ENCODE measurements around the gene SAT2.
"Not testable (repeated sequence)": the region's sequence is repeated elsewhere in the genome, so short reads cannot be mapped to it uniquely, and the experiment has no call there.

The SAT2 gene

DNA sequence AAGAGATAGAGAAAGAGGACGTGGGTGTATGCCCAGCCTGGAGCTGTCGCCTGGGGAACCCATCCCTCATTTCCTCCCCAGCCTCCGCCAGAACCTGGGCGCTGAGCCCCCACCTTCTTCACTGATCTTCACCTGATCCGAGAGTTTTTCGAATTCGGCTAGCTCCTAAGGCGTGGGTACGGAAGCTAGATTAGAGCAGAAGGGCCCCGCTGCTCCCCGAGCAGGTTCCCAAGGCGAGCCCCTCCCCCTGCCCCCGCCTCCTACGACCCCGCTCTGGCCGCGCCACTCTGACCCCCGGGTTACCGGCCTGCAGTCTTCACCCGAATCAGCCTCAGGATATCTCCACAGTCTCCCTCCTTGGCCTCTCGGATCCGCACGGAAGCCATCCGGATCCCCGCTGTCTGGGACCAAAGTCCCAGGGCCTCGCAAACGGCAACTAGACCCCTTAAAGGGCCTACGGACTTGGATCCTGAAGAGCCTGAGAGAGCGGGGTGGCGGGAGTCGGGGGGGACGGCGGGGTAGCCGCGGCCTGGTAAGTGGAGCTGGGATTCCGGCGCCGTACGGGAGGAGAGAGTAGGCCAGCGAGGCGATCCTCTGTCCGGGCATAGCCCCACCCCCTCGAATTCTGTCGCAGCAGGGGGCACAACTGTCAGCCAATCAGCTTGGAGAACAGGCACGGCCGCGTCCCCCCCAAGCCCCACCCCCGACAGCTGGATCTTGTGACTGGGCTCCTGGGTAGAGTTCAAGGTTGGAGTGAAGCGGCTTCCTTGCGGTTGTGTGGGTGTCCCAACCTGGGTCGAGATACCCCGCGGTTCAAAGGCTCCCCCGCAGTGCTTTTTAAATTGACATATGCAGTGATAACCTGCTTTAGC, at the start of gene SAT2:
TSS of gene SAT2 (minus strand) at position 572 of the 872 bp plus-strand sequence. CDS start at position 386, 186 bp downstream.
- DNase-seq, result peak; percentile 89

DNA sequence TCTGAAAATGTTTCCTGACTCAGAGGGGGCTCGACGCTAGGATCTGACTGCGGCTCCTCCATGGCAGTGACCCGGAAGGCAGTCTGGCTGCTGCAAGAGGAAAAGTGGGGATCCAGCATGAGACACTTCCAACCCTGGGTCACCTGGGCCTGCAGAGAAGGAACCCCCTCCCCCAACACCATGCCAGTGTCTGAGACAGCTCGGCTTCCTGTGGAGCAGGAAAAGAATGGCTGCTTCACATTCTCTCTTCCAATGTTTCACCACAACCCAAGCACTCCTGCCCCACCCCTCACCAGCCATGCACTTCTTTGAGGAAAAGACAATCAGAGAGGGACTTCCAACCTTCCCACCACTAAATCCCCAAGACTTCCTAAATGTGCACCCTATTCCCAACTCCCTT, 48.9 kb upstream of the SAT2 start:
- no peak for DNase-seq

DNA sequence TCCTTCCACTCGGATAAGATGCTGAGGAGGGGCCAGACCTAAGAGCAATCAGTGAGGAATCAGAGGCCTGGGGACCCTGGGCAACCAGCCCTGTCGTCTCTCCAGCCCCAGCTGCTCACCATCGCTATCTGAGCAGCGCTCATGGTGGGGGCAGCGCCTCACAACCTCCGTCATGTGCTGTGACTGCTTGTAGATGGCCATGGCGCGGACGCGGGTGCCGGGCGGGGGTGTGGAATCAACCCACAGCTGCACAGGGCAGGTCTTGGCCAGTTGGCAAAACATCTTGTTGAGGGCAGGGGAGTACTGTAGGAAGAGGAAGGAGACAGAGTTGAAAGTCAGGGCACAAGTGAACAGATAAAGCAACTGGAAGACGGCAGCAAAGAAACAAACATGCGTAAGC, 47.3 kb upstream of the SAT2 start:
- DNase-seq, result no peak

DNA sequence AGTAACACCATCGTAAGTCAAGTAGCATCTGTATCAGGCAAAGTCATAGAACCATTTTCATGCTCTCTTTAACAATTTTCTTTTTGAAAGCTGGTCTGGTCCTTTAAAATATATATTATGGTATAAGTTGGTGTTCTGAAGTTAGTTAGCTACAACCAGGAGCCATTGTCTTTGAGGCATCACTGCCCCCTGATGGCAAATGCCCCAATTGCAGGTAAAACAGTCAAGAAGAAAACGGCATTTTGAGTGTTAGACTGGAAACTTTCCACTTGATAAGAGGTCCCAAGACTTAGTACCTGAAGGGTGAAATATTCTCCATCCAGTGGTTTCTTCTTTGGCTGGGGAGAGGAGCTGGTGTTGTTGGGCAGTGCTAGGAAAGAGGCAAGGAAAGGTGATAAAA, 45.6 kb upstream of the SAT2 start:
- DNase-seq, result no peak

DNA sequence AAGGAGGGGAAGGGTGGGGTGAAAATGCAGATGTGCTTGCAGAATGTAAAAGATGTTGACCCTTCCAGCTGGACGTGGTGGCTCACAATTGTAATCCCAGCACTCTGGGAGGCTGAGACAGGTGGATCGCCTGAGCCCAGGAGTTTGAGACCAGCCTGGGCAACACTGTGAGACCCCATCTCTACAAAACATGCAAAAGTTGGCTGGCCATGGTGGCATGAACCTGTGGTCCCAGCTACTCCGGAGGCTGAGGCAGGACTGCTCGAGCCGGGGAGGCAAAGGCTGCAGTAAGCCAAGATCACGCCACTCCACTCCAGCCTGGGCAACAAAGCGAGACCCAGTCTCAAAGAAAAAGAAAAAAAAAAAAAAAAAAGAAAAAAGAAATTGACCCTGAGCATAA, 40.9 kb upstream of the SAT2 start:
- no peak for DNase-seq

DNA sequence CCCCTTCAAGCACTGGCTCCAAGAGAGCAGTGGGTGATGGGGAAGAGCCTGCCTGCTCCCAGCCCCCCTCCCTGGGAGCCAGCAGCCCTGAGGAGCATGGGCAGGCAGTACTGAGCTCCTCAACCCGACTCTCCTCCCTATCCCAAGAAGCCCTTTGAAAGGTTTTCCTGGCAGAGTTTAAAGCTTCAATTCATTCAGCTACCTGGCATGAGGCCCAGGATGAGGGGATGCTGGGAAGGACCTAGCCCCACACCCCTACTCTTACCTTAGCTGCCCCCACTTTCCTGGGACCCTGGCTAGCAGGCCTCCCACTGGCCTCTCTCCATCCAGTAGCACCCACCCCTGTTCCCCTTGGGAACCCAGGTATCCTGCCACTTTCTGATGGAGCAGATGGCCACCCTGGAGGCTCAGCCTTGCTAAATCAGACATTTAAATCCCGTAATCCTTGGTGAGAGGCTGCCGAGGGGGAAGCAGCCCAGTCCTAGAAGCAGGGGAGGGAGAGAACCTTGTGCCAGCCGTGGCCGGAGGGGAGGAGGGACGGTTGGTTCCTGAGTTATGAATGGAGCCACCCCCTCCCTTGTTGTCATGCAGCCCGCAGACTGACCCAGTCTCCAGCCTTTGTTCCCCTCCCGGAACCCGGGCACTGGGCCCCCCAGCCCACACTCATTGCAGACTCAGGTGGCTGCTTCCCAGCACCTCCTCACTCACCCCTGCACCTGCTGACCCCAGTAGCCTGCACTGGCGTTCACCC, 40.2 kb upstream of the SAT2 start:
- DNase-seq, result no peak

DNA sequence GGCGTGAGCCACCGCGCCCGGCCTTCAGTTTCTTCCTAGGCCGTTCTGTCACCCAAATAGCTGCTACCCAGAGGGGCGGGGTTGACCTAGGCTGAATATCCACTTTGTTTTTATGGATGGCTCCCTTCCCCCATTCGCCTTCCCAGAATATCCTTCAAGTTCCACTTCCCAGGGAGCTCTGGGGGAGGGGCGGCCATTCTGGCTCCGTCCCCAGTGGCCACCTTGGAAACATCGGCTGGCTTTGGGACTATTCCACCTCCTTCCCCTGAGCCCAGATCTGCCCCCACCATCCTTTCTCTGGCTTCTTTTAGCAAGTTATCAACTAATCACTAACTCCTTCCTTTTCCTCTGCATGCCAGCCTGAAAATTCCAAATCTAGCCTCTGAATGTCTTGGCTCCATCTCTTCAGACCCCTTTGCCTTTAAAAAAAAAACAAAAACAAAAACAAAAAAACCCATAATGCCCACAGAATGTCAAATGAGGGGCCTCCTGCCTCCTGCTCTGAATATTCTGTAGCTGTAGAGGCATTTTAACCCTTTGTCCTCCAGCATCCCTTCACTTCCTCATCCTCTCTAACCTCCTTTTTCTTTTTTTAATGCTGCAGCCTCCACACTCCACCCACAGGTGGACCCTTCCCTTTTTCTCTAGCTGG, 29.5 kb upstream of the SAT2 start:
- no peak for DNase-seq

DNA sequence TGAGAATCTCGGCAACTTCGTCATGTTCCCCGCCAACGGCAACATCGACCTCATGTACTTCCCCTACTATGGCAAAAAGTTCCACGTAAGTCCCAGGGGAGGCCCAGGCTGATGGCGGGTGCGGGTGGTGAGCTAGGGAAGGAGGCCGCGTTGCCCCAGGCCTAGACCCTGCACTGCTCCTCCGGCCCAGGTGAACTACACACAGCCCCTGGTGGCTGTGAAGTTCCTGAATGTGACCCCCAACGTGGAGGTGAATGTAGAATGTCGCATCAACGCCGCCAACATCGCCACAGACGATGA, 27.9 kb upstream of the SAT2 start:
- DNase-seq, result no peak

DNA sequence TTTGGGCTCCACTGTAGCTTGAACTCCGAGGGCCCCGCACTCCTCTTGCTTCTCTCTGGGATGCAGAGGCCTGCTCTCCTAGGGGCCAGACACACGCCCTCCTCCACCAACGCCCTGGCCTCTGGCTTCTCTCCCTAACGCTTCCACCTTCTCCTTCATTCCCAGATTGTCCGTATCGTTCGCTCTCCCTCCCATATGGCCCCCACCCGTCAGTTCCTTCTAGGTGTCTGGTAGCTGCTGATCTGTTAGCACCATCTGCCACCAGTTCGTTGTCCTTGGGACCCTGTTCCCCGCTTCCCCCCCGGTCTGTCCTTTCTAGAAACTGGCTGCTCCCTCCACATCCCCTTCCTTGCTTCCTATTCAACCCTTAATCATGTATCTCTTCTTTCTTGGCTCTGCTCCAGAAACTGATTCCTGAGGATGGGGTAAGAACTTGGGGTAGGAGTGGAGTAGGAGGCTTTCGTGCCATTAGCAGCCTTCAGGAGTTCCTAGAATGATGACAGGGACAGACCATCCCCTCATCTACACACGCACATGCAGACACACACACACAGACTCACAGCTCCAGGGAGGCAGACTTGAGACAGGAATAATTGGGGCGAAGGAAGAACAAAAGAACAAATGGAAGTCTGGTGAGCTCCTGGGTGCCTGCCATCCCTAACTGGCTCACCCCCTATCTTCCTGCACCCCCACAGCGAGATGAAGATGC, 27.4 kb upstream of the SAT2 start:
- no peak for DNase-seq

DNA sequence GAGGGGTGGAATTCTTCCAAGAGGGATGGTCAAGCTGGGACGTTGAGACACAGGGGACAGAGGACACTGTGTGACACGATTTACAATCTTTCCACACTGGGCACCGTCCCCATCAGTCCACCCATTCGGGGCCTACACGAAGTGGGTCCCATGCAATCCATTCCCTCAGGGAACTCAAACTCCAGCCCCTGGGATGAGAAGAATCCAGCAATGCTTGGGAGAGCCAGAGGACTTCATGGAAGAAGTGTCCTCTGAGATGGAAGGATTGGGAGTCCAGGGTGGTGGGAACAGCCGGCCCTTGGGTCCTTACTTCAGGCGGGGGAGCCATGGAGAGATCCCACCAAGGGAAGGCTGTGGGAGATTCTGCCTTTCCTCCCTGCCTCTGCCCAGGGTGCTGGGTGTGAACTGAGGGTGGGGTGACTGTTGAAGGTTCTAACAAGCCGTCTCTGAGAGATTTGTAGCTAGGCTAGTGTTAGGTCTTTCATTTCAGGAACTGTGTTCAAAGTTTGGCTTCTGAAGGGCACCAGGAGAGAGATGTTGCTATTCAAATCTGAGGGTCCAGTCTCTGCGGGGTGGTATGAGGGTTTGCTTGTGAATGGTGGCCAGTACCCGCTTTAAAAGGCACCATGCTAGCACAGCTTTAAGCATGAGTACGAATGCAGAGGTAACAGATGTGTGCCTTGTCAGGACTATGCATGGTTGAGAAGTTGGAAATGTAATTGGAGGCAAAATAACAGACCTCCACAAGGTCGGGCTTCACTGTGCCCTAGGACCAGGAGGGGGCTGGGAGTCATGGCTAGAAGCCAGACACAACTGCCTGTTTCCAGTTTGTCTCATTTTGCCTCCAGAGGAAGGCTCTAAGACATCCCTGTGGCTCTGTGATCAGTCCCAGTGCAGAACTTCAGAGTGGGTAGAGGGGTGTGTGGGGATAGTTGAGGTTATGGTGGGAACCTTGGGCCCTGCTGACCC, 25.1 kb upstream of the SAT2 start:
- no peak for DNase-seq

DNA sequence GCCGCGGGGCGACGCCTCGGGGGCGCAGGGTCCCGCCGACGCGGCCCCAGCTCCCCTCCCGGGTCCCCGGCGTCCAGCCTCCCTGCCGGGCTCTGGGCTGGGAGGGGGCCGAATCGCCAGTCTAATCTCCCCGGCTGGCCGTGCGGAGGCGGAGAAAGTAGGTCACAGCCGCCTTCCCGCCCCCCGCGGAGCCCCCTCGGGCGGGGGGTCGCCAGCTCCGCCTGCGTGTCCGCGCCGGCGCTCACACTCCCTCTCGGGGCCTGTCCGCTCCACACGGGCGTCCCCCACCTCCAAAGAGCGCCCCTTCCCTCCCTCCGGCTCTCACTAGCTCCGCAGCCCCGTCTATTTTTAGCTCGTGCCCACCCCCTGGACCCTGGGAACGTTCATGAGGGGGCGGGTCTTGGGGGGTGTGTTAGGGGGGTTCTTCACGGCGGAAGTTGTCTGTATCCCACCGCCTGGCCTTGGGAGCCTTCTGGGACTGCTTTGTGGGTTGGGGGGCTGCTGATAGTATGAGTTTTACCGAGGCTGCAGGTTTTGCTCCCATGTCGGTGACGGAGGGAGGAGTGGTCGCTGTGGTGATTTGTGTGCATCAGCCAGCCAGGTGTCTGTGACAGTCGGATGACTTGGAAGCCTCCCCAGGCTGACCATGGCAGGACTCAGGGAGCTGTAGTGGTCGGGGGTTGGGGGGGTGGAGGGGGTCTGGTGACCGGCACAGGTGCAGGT, 24.2 kb upstream of the SAT2 start:
- DNase-seq, result peak; percentile 17

DNA sequence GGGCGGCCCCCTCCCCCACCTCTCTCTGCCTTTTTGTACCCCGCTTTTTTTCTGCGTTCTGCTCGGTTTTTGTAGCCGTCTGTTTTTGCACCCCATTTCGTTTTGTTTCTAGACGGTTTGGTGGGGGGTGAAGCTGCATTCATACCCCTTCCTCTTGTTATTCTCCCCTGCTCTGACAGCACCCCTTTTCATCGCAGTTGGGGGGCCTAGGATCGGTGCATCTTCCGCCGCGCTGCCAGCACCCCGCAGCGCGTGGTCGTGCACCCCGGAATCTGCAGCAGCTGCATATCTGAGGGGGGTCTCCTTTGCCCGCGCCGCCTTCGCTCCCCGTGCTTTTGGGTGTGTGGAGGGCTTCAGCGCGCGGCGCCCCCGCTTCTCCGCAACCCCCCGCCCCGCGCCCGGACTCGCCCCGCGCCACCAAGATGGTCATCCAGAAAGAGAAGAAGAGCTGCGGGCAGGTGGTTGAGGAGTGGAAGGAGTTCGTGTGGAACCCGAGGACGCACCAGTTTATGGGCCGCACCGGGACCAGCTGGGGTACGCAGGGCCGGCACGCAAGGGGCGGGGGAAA, 23.6 kb upstream of the SAT2 start:
- no peak for DNase-seq

DNA sequence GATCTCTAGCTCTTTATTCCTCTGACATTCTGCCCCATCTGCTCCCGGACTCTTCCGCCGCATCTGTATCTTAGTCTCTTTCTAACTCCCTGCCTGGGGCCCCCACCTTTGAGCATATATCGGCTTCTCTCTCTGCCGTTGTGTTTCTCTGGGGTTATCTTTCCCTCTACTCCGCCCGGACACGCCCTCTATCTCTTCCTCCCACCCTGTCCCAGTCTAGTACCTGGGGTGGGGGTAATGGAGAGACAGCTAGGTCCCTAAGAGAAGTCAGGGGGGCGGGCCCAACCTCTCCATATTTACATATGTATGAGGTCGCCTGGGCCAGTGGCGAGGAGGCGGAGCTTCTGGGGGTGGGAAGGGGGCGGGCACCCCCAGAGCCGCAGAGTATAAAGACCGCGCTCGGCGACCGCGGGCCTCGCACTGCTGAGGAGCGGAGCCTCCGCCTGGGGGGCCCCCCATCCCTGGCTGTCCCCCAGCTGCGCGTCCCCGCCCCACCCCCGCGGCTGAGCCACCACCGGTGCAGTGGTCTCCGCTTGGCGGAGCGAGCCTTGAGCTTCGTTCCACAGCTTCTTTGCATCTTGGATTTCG, 23.0 kb upstream of the SAT2 start, which contains the start of gene ATP1B2:
TSS of gene ATP1B2 (plus strand) at position 418 of the 588 bp plus-strand sequence. CDS start 593 bp downstream, outside the sequence.
- DNase-seq, result peak; percentile 66

DNA sequence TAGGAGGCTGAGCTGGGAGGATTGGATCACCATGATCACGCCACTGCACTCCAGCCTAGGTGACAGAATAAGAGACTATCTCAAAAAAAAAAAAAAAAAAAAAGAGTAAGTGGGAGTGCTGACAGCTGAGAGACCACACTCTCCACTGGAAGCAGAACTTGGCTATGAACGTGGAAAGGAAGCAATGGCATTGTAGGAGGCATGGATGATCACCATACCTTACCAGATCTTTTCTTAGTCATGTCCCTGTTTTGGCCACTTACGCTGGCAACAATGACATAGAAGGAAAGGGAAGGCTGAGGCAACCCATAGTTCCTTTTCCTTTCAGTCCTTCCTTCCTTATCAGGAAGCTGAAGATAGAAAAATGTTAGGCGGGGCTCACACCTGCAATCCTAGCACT, 19.4 kb upstream of the SAT2 start:
- no peak for DNase-seq

DNA sequence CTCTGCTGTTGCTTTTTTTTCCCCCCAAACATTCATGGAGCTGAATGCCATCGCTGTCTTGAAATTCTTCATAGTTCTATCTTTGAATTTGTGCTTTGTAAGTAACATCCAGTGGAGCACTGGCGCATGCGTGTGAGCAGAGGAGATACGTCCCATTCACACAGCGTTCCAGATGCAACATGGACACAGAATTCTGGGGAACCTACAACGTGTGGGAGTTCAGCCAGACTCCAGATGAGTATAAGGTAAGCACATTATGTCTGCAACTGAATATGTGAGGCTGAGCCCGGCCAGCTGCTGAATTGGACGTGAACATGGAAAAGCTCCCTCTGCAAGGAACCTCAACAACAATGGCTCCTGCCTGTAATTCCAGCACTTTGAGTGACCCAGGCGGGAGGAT, 18.8 kb upstream of the SAT2 start:
- DNase-seq, result no peak

DNA sequence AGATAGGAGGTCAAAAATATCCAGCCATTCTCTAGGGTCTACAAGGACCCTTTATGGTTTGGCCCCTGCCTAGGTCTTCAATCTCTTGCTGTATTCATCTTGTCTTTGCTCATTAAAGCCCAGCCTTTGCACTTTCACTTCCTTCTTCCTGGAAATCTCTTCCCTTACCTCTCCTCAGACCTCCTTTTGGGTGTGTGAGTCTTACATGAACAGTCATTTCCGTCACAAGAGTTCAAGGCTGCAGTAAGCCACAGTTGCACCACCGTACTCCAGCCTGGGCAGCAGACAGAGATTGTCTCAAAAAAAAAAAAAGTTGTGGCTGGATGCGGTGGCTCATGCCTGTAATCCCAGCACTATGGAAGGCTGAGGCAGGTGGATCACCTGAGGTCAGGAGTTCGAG, 17.2 kb upstream of the SAT2 start:
- no peak for DNase-seq

DNA sequence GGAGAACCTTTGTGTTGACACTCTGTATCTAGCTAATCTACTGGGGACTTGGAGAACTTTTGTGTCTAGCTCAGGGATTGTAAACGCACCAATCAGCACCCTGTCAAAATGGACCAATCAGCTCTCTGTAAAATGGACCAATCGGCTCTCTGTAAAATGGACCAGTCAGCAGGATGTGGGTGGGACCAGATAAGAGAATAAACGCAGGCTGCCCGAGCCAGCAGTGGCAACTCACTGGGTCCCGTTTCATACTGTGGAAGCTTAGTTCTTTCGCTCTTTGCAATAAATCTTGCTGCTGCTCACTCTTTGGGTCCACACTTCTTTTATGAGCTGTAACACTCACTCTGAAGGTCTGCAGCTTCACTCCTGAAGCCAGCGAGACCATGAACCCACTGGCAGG, 14.0 kb upstream of the SAT2 start:
- DNase-seq, result not testable (repeated sequence)

DNA sequence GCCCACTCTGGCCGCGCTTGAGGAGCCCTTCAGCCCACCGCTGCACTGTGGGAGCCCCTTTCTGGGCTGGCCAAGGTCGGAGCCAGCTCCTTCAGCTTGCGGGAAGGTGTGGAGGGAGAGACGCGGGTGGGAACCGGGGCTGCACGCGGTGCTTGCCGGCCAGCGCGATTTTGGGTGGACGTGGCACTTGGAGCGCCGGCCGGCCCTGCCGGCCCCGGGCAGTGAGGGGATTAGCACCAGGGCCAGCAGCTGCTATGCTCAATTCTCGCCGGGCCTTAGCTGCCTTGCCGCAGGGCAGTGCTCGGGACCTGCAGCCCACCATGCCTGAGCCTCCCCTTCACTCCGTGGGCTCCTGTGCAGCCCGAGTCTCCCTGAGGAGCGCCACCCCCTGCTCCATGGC, 13.2 kb upstream of the SAT2 start:
- DNase-seq, result no peak

DNA sequence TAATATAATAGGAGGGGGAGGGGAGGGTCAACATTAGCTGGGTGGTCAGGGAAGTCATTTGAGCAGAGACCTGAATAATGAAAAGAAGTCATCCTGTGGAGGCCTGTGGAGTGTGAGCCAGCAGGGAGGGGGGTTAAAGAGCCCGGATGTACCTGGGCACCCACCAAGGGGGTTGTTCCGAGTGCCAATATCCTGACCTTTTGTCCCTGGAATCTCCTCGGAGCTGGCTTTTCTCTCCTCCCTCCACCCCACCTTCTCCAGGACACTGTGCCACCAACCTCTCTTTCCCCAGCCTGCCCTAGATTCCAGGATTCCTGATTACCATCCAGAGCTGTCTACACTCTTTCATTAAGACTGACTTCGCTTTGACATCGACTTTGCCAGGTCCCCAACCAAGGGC, 8.5 kb upstream of the SAT2 start:
- DNase-seq, result no peak

DNA sequence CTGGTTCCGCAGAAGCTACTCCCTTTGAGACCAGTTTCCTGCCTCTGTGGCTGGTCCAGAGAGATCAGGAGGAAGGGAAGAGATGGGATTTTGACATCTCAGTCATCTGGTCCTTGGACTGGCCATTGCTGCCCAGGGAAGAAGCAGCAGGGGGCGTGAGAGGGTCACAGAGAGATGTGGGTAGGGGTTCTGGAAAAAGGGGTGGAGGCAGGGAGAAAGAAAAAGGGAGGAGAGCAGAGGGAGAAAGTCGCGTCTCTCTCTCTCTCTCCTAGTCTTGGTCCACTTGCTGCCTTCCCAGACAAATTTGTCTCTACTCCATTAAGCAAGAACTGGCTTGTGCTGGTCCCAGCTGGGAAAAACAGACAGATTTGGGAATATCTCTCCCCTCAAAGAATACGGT, 6.8 kb upstream of the SAT2 start:
- peak; percentile 26 for DNase-seq

DNA sequence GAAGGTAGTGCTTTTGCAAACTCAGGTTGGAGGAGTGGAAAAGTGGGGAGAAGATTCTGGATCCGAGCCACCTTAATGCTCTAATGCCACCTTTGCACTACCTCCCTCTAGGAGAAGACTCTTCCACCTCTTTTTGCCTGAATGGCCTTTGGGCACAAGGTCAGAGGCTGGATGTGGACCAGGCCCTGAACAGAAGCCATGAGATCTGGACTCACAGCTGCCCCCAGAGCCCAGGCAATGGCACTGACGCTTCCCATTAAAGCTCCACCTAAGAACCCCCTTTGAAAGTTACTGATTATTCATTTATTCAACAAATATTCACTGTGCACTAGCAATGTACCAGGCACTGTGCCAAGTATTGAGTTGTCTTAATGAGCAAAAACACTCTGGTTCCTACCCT, 5.5 kb upstream of the SAT2 start:
- DNase-seq, result no peak
